HUES6 (cell line): ENCODE measurements around the gene EIF4G3.

Experiments
- H3K27ac ChIP-seq: 2 replicates; pipeline ENCODE4 v1.7.0; 2013; ENCODE audit warnings: low read depth, mild to moderate bottlenecking, low read length, inconsistent platforms
- H3K27me3 ChIP-seq: 2 replicates; pipeline ENCODE4 v1.6.1; 2013; ENCODE audit warnings: low read length; ENCODE audit not compliant: control insufficient read depth, insufficient read depth
- H3K36me3 ChIP-seq: 2 replicates; pipeline ENCODE4 v1.6.1; 2013; ENCODE audit warnings: low read length; ENCODE audit not compliant: control insufficient read depth, insufficient read depth
- H3K4me1 ChIP-seq: 2 replicates; pipeline ENCODE4 v1.6.1; 2013; ENCODE audit warnings: low read length; ENCODE audit not compliant: control insufficient read depth, insufficient read depth
- H3K4me3 ChIP-seq: 2 replicates; pipeline ENCODE4 v1.5.1; 2013; ENCODE audit warnings: low read depth, low read length
- H3K9ac ChIP-seq: one replicate; pipeline ENCODE4 v1.6.1; 2013; ENCODE audit warnings: mild to moderate bottlenecking, low read length
- H3K9me3 ChIP-seq: 2 replicates; pipeline ENCODE4 v1.6.1; 2013; ENCODE audit warnings: low read depth, low read length; ENCODE audit not compliant: control insufficient read depth, insufficient read depth

The EIF4G3 gene

GRCh38 chr1:21165076-21165475 is 11.6 kb downstream of the EIF4G3 start:
- H3K36me3 ChIP-seq: peaks cover 57% of the 10 kb centered on the region

DNA sequence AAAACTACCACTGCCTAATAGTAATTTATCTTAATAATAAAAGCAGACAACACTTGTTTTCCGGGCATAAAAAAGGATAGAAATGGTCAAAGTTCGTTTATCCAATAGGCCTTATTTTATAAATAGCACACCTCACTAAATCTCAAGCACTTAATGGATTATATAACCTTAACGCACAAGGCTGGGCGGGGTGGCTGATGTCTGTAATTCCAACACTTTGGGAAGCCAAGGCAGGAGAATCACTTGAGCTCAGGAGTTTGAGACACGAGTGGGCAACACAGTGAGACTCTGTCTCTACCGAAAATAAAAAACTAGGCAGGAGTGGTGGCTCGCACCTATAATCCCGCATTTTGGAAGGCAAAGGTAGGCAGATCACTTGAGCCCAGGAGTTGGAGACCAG is 12.4 kb downstream of the EIF4G3 start:
- H3K9ac ChIP-seq: no peak overlapping the region
- H3K4me3 ChIP-seq: no peak overlapping the region
- no peaks in the 10 kb centered on the region for H3K4me1 ChIP-seq
- H3K27me3 ChIP-seq: no peaks in the 10 kb centered on the region
- no peaks in the 10 kb centered on the region for H3K9me3 ChIP-seq
- no peak overlapping the region for H3K27ac ChIP-seq
- H3K36me3 ChIP-seq: peaks cover 56% of the 10 kb centered on the region

More at GRCh38 chr1:21165076-21165475, 11.6 kb downstream of the EIF4G3 start:
- Histone ChIP-seq H3K27ac (no peak overlapping the region), H3K9ac (no peak overlapping the region), H3K9me3 (no peaks in the 10 kb centered on the region), H3K4me1 (no peaks in the 10 kb centered on the region), H3K4me3 (no peak overlapping the region), H3K27me3 (no peaks in the 10 kb centered on the region)

GRCh38 chr1:21162740-21163464 is 13.8 kb downstream of the EIF4G3 start:
- no peak overlapping the region for H3K27ac ChIP-seq

DNA sequence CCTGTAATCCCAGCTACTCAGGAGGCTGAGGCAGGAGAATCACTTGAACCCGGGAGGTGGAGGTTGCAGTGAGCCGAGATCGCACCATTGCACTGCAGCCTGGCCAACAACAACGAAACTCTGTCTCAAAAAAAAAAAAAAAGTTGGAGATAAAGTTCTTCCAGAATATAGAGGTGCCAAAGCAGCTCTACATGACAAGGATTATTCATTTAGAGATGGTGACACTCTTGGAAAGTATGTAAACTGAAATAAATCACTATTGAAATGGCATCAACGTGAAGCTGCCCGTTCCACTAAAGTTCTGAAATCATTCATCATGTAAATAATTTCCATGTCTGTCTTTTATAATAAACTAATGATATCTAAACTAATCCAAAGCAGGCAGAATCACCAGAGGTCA is 14.9 kb downstream of the EIF4G3 start:
- peaks cover 38% of the 10 kb centered on the region for H3K36me3 ChIP-seq
- no peaks in the 10 kb centered on the region for H3K9me3 ChIP-seq
- H3K27ac ChIP-seq: no peak overlapping the region

More at GRCh38 chr1:21162740-21163464, 13.8 kb downstream of the EIF4G3 start:
- H3K9me3 ChIP-seq: no peaks in the 10 kb centered on the region
- H3K27me3 ChIP-seq: no peaks in the 10 kb centered on the region
- no peaks in the 10 kb centered on the region for H3K4me1 ChIP-seq
- peaks cover 48% of the 10 kb centered on the region for H3K36me3 ChIP-seq
- H3K4me3 ChIP-seq: no peak overlapping the region
- no peak overlapping the region for H3K9ac ChIP-seq

GRCh38 chr1:21160263-21160796 is 16.4 kb downstream of the EIF4G3 start:
- Histone ChIP-seq H3K4me3 (no peak overlapping the region), H3K36me3 (peaks cover 30% of the 10 kb centered on the region), H3K27ac (no peak overlapping the region), H3K9ac (no peak overlapping the region), H3K27me3 (no peaks in the 10 kb centered on the region), H3K9me3 (no peaks in the 10 kb centered on the region), H3K4me1 (no peaks in the 10 kb centered on the region)

More for the DNA sequence above, 14.9 kb downstream of the EIF4G3 start:
- Histone ChIP-seq H3K4me3 (no peak overlapping the region), H3K9ac (no peak overlapping the region), H3K4me1 (no peaks in the 10 kb centered on the region), H3K27me3 (no peaks in the 10 kb centered on the region)

DNA sequence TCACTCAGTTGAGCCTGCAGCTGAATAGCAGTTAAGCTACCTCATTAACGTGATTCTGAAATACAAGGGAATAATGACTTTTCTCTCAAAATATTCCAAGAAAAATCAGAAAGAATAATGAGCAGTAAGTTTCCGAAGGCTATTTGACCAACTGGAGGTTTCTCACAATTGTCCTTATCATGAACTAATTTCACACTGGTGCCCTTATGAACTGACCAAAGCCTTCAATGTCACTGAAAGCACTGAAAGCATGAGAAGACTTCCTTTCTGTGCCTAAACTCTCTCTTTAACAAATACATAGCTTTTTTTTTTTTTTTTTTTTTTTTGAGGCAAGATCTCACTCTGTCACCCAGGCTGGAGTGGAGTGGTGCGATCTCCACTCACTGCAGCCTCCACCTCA is 18.8 kb downstream of the EIF4G3 start:
- H3K27ac ChIP-seq: no peak overlapping the region
- peaks cover 29% of the 10 kb centered on the region for H3K36me3 ChIP-seq
- H3K27me3 ChIP-seq: no peaks in the 10 kb centered on the region

GRCh38 chr1:21157054-21157453 is 19.6 kb downstream of the EIF4G3 start:
- no peaks in the 10 kb centered on the region for H3K27me3 ChIP-seq
- no peak overlapping the region for H3K9ac ChIP-seq
- no peaks in the 10 kb centered on the region for H3K9me3 ChIP-seq
- no peak overlapping the region for H3K27ac ChIP-seq
- peaks cover 22% of the 10 kb centered on the region for H3K36me3 ChIP-seq
- H3K4me3 ChIP-seq: no peak overlapping the region
- no peaks in the 10 kb centered on the region for H3K4me1 ChIP-seq

More for the DNA sequence above, 18.8 kb downstream of the EIF4G3 start:
- no peaks in the 10 kb centered on the region for H3K4me1 ChIP-seq
- H3K9me3 ChIP-seq: no peaks in the 10 kb centered on the region
- no peak overlapping the region for H3K4me3 ChIP-seq
- H3K9ac ChIP-seq: no peak overlapping the region

DNA sequence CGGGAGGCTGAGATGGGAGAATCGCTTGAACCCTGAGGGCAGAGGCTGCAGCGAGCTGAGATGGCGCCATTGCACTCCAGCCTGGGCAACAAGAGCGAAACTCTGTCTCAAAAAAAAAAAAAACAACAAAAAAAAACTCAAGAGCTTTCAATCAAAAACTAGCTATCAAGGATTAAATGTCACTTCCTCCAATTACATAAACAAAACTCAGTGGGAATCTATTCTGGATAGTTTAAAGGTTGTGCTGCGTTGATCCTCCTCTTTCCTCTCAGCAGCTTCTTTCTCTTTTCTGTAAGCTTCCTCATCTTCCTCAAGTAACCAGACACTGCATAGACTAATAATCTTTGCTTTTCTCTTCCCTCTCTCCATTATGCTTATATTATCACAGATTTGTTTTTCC is 20.7 kb downstream of the EIF4G3 start:
- H3K9ac ChIP-seq: no peak overlapping the region
- H3K4me3 ChIP-seq: no peak overlapping the region
- peaks cover 20% of the 10 kb centered on the region for H3K36me3 ChIP-seq
- no peak overlapping the region for H3K27ac ChIP-seq
- no peaks in the 10 kb centered on the region for H3K27me3 ChIP-seq
- H3K4me1 ChIP-seq: no peaks in the 10 kb centered on the region
- no peaks in the 10 kb centered on the region for H3K9me3 ChIP-seq

- H3K9me3 ChIP-seq: no peaks in the 10 kb centered on the region
- no peak overlapping the region for H3K9ac ChIP-seq
- H3K4me1 ChIP-seq: 0 out of 2 replicates have a peak, but pooled peaks cover 2% of the 10 kb centered on the region
- H3K36me3 ChIP-seq: peaks cover 12% of the 10 kb centered on the region
- no peak overlapping the region for H3K27ac ChIP-seq
- no peaks in the 10 kb centered on the region for H3K27me3 ChIP-seq
- no peak overlapping the region for H3K4me3 ChIP-seq
Observed at GRCh38 chr1:21154717-21155116, 22.0 kb downstream of the EIF4G3 start.

DNA sequence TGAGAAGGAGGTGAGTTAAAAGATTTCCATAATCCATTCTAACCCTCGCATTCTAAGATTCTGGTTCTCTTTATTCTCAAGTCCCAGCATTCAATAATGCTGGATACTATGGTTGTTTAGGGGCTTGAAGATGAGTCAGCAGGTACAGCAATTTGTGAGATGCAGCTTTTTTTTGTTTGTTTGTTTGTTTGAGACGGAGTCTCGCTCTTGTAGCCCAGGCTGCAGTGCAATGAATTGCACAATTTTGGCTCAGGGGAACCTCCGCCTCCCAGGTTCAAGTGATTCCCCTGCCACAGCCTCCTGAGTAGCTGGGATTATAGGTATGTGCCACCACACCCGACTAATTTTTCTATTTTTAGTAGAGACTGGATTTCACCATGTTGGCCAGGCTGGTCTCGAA is 23.3 kb downstream of the EIF4G3 start:
- Histone ChIP-seq H3K9ac (no peak overlapping the region), H3K4me1 (0 out of 2 replicates have a peak, but pooled peaks cover 2% of the 10 kb centered on the region), H3K27ac (no peak overlapping the region), H3K9me3 (no peaks in the 10 kb centered on the region), H3K36me3 (peaks cover 15% of the 10 kb centered on the region), H3K4me3 (no peak overlapping the region), H3K27me3 (no peaks in the 10 kb centered on the region)

- Histone ChIP-seq H3K4me3 (no peak overlapping the region), H3K9ac (no peak overlapping the region), H3K36me3 (peaks cover 21% of the 10 kb centered on the region), H3K4me1 (0 out of 2 replicates have a peak, but pooled peaks cover 2% of the 10 kb centered on the region), H3K27ac (no peak overlapping the region), H3K27me3 (no peaks in the 10 kb centered on the region), H3K9me3 (no peaks in the 10 kb centered on the region)
Observed at GRCh38 chr1:21152423-21153100, 24.1 kb downstream of the EIF4G3 start.
